GM12891 (cell line): Measurements from ENCODE around the gene NCOR2.

ENCODE experiments used
- PAX5 ChIP-seq: IDR thresholded peaks from 2 replicates; pipeline ENCODE4 v1.6.1; 2011; ENCODE audit warnings: low read length, moderate library complexity, mild to moderate bottlenecking; ENCODE audit not compliant: insufficient read depth, severe bottlenecking
- POLR2A ChIP-seq: IDR thresholded peaks from 2 replicates; pipeline ENCODE4 v1.6.1; 2011; ENCODE audit warnings: low read depth, low read length, control low read depth
- POLR2AphosphoS5 ChIP-seq: IDR thresholded peaks from 2 replicates; pipeline ENCODE4 v1.6.1; 2011; ENCODE audit warnings: low read depth, low read length, control low read depth
- SPI1 ChIP-seq: IDR thresholded peaks from 2 replicates; pipeline ENCODE4 v1.6.1; 2011; ENCODE audit warnings: low read depth, low read length, control low read depth
- TAF1 ChIP-seq: IDR thresholded peaks from 2 replicates; pipeline ENCODE4 v1.6.1; 2011; ENCODE audit warnings: low read depth, low read length, control low read depth

GRCh38 chr12:124549629-124550028 is 17.8 kb downstream of the NCOR2 start:
- TF ChIP-seq POLR2AphosphoS5 (no peak), POLR2A (no peak), PAX5 (no peak), SPI1 (no peak), TAF1 (no peak)
